GM19025 (cell line): ENCODE measurements around the gene FSTL5.
A peak's percentile ranks its signal among the peaks of the same experiment; 100 is the strongest.

Experiments
- ATAC-seq: cut with Tn5 transposase; IDR thresholded peaks from one replicate; pipeline ENCODE4 v1.9.1; 2021; ENCODE audit warnings: mild to moderate bottlenecking, low read depth, moderate library complexity; ENCODE audit not compliant: unreplicated experiment

The FSTL5 gene

DNA sequence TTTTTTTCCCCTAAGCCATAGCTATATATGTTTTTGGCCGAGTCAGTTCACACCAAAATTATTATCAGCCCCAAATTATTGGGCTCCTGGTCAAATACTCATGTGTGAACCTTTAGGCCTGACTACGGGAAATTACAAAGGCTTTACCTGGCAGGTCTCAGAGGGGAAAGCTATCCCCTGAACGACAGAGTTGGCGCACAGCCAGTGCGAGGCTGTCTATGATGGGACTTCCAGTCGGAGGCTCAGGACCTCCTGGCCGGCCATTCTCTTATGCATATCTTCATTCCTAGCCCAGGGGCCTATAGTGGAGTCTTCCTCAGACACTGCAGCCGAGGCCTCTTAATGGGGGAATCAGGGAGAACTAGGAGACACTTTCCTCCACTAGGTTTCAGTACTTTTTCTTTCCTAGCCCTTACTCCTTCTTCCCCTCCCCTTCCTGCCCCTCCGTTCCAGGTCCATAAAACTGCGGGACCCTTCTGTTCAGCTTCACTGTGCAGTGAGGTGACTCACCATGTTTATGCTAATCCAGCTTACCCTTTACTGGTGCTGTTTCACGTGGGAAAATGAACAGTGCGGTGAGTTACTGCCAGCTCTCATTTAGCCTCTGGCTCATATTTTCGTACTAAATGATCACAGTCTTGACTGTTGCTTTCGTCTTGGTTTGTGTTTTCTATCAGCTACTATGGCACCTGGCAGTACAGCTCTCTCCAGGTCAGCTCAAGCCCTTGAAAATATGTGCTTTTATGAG is 533.9 kb downstream of the FSTL5 start:
- no peak for ATAC-seq

DNA sequence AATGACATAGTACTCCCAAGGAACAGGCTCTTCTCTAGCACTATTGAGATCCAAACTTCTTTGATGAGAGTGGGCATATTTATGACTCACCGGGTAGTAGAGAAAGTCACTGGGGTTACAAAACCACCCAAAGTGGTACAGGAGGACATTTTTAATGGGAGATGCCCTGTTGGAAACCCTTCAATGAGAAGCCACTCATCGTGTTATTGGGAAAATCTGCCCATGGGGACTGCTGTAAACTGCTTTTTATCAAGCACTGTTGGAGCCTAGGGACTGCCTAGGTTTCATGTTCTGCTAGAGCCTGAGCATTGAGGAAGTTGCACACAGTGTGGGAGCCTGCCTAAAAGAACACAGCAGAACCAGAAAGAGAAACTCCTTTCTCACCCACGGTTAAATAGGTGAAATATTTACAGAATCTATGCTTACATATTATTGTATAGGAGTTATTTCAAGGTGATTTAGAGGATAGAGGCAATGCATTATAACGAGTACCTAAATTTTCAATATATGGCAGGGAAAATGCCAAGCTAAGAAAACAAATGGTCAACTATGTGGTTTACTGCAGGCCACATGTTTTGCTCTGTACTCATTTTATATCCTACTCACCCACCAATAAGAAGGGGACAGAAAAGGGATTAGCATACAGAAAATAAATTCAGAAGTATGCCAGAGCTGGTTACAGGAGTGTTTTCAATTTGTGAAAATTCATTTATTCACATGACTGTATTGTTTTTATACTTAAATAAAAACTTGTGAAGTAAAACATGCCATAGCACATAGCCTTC is 559.1 kb downstream of the FSTL5 start:
- ATAC-seq: peak; percentile 81

DNA sequence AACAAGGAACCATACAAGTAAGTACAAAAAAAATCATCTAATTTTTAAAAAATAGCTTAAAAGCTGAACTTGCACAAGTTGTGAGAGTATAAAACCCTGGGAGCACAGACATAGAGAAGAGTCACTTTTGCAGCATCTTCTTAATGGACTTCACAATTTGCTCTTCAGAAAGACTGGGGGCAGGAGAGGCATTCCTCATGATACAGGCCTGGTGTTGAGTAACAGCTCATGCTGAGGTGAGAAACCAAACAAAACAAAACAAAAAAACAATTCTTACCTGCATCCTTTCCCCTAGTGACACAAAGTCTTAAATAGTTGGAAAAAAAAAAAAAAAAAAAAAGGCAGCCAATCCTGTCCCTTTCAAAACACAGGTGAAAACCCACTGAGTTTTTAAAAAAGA is 562.8 kb downstream of the FSTL5 start:
- ATAC-seq: no peak

DNA sequence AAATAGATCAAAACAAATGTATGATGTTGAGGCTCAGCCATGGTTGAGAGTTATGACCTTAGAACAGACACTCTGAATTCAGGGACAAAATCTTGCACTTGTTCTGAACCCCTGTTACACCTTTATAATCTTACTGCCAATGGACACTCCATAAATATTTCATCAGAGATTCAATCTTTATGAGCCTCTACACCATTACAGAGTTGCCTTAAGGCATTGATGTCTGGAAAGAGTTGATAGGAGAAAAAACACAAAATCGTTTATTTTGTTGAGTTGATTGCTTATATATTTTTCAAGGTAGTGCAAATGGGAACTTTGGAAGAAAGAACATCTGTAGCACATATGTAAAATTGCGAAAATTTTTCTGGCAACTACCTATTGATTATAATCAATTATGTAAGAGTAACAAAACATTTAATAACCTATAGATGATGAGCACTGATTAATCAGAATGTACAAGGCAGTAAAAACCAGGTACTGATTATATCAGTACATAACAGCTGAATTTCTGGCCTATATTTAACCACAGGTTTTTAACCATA is 568.5 kb downstream of the FSTL5 start:
- no peak for ATAC-seq

DNA sequence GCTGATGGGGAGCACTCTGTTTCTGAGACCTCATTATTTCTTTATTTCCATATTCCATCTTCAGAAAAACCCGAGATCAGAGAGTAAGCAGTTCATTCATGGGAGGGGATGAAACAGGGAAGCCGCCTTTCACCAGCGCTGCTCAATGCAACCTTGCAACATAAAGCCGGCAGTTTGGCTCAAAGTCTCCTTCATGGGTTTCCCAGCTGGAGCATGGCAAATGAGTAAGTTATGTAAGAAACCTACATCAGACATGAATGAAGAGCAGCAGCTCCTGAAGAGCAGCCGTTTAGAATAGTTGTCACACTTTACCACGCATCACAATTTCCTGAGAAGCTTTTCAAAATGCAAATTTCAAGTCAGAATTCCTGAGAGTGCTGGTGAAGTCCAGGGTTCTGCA is 578.8 kb downstream of the FSTL5 start:
- ATAC-seq: no peak

DNA sequence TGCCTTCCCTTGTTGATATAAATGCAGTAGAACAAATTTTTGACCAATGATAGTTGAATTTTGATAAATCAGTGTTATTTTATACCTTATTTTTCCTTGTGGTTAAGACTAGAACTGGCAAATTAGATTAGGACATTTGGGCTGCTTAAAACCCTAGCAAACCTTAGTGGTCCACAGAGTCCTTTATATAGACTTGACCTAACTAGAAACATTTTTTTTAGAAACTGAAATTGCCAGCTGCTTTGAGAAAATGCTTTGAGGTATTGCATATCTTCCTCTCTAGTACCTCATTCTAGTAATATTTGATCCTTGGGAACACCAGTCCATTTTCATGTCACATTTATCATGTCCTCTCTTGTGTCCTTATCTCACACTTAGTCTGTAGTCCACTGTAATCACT is 580.3 kb downstream of the FSTL5 start:
- ATAC-seq: no peak

DNA sequence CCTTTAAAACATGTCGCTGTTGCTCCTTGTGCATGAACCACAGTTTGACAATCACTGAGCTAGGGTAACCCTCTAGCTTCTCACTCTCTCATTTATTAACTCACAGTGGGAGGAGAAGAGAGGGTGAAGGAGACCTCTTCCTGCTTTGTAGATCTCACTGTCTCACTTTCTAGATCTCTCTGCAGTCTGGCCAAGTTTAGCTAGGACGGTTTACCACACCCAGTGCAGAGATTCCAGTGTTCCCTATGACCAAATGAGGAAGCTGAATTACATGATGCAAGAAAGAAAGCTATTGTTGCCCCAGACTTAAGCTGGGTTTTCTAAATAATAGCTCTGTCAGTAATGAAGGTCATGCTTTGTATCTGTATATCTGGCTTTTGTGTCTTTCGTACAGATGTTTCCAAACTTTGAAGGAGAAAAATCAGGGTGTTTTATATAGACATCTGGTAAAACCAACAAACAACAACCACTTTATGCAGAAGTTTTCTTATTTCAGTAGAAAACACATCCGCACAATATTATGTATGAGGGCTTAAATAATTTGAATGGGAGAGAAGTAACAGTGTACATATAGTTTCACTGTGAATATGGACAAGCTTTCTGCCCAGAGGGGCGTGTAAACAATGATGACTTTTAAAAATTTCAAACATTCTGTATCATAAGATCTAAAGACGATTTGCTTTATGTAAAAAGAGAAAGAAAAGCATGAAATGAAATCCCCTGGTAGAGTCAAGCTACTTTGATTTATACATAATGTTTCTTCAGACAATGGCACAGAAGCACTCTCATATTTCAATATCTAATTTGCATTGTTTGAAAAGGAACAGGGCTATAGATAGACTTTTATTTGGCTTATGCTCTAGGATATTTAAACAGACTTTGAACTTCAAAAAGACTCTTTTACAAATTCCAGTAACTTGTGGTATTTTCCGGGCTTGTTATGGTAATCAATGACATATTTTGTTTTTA is 582.3 kb downstream of the FSTL5 start:
- ATAC-seq: no peak

DNA sequence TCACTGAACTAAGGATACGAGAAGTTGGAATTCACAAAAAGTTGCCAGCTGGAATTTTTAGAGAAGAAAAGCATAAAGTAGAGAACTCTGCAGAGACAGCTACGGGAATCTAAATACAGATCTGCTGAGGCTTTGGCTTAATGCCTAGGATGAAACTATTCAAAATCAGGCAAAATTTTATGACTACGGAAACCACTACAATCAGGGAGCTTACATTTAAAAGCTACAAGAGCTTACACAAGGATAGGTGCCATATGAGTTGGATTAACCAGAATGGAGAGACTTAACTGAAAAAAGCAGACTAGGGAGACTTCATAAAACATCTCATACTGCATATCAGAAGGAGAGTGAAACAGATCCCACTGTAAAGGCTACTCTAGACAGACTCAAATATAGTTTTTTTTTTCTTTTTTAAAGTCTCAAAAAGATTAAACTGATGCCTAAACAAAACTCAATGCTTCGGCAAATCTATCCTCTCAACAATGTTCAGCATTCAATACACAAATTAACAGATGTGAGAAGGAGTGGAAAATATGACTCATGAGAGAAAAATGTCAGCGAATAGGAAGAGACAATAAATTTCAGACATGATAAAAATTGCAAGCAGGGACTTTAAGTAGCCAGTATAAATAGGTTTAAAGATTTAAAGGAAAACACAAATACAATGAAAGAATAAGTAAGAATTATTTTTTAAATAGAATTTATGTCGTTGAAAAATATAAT is 586.1 kb downstream of the FSTL5 start:
- no peak for ATAC-seq

DNA sequence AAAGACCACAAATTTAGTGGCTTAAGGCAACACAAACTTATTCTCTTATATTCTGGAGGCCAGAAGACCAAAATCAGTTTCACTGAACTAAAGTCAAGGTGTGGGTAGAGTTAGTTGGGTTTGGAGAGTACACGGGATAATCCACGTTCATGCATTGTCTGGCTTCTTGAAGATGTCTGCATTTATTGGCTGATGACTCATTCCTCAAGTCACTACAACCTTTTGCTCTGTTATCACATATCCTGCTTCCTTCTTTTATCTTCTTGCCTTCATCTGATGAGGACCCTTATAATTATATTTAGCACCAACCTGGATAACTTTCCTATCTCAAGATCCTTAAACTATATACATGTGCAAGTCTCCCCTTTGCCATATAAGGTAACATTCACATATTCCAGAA is 590.0 kb downstream of the FSTL5 start:
- ATAC-seq: no peak

DNA sequence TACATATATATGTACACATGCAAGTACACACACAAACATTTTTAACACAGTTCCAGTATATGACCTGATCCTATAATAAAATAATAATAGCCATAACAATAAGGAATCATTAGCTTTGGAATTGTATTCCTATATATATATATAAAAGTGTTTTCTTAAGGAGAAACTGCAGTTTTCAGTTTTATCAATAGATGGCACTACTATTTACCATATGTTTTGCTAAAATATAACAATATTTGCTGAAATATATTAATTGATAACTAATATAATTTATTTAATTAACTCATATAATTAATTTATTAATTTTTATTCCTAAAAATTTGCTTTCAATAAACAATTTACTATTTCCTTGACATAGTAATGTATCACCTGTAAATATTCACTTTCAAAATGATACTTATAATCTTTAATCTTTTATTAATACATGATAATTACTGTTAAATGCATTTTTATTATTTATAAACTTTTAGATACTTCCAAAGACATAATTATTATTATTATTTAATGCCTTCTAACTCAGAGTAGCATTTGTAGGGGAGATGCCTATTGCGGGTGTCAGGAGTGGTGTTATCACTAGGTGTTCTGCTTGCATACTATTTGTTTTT is 599.5 kb downstream of the FSTL5 start:
- no peak for ATAC-seq

DNA sequence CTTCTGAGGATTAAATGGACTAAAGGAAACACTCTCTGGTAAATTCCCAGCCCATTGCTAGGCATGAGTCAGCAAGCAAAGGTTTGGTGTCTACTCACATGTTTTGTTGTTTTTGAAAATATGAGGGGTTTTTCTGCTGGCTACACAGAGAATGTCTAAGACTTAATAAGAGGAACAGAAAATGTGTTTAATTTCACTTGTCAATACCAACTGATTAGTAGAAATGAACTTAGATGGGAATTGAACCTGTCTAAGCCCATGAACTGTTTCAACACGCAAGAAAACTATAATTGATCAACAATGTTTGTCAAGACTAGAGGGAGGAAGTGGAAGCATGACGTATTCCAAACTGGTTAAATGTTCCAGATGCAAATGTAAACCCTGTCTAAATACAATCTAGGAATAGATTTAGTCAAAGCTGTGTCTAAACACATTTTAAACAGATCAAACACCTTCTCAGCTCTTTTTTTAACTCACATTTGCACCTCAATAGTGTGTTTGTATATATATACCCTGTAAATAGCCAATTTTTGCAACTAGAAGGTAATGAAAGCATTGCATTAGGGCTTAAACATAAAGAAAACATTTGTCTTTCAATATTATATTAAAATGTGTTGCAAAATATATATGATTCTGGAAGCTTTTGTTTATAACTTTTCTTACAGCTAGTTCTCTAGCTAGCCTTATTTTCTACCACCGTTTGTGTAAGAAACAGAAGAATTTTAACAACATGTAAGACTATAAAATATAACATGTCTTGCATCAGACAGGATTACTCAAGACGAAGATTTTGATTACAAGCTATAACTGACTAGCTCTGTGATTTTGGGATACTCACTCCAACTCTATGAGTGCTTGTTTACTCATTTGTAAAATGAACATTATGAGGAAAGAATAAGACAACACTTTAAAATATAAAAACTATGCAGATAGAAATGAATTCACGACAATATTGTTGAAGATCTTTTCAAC is 607.8 kb downstream of the FSTL5 start:
- peak; percentile 81 for ATAC-seq

DNA sequence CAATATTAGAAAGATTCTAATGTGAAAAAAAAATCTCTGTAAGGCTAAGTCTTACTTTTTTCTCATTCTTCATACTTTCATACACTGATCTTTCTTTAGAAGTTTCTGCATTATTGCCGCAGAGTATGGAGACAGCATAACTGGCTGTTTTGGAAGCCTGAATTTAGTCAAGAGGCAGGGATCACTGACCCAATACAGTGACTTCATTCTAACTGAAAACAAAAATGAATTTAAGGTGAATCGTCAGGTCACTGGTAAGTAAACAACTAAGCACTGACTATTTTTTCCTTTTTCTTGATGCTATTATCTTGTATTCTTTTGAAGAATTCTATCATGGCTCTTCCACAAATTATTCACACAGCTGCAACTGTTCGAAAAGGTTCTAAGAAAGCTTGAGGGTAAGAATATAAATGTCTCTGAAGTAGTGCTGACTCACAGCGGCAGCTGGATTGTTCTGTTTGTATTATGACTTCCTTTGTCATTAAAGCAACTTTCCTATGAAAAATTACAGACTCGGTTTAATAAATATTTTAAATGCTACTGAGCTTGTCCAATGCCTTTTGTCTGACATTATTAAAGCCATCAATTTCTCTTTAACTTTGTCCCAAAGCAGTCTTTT is 609.3 kb downstream of the FSTL5 start:
- ATAC-seq: no peak

DNA sequence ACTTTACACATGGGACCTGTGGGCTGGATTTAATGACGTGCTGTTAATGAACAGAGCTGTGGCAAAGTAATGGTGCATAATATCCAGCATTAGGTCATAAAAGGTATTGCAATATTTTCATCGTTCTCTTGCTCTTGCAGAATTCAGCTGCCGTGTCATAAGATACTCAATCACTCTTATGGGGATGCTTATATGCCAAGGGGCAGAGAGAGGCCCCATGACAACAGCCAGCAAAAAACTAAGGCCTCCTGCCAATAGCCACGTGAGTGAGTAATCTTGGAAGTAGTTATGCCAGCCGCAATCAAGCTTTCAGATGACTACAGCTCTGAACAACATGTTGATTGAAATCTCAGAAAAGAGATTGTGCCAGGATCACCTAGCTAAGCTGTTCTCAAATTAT is 616.9 kb downstream of the FSTL5 start:
- ATAC-seq: no peak

DNA sequence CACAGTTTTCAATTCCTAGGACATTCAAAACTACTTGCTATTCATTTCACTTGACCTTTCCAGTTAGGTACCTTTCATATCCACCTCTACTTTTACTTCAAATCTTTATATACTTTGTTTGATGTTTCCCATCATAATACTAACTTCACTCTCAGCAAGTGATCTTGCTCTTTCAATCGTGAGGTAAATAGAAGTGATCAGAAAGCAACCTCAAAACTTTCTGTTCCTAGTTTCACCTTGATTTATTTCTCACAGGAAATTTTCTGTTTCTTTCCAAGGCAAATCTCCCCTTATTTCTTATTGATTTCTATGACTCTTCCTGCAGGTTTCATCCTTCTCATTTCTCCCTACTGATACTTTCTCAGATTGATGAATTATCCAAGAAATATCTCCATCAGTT is 623.5 kb downstream of the FSTL5 start:
- ATAC-seq: no peak

DNA sequence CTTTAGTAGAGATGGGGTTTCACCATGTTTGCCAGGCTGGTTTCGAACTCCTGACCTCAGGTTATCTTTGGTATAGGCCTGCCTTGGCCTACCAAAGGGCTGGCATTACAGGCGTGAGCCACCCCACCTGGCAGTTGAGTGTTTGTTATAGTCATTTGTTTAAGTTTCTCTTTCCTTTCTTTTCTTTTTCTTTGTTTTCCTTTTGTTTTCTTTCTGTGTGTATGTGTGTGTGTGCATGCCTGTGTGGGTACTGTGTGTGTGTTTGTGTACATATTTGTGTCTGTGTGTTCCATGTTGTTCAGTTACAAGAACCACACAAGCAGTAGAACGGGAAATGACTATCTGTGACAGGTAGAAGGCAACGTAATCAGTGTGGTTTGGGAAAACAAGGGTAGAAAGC is 624.9 kb downstream of the FSTL5 start:
- ATAC-seq: no peak

DNA sequence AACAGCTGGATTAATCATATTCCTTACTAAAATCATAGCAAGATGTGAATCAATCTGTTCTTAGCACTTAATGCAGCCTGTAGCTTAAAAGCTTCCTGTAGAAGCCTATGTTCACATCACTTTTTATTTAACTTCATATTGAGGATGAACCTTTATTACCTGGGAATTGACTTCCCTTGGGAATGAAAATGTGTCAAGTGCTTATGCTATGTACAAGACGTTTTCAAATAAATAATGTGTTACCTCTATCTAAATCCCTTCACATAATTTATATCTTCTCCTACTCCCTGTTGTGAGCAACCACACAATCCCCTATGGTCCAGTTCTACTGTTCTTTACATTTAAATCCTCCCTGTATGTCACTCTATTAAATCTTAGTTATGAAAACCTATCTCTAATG is 633.1 kb downstream of the FSTL5 start:
- no peak for ATAC-seq

DNA sequence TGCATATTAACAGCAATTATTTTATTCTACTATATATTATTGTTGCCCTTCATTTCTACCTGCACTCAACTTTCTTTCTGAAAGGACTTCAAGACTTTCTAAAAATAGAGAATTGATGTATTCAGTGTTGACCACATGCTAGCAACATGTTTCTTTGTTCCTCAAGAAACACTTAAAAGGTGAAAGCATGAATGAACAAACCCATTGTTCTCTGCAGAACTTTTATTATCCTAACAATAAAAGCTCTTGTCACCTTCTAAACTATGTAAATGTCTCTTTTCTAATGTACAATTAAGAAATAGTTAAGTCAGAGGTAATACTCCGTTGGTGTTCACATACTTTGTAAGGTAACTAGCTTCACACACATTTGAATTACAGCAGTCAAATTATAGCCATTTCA is 638.7 kb downstream of the FSTL5 start:
- ATAC-seq: no peak

DNA sequence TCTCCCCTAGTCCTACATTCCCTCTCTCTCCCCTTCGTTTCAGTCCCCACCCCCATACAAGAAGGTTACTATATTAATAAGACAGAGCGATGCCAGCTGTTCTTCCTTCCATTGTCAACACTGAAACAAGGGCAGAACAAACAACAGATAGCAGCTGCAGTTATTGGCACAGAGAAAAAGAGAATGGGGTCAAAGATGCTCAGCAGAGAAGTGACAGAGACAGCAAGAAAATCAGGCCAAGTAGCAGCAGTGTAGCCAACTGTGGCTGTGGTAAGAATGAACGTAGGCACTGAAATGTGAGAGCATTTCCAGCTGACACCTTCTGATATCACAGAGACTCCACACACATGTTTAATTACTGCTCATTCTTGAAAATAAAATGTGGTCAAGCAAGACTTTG is 641.8 kb downstream of the FSTL5 start:
- no peak for ATAC-seq
